ENCODE data around the gene UBAP2L. TPM values are rescaled to one million over a fixed set of nuclear protein-coding genes. Genes with fewer than 3 reads are reported as not detected.
A peak's percentile ranks its signal among the peaks of the same experiment; 100 is the strongest.

Gene UBAP2L
- total and polyA plus RNA-seq, 10 of the 15 experiments (the other 5 are each of a cell fraction or from before 2014, with no cell fraction given) = 49.9 to 198 (median 152) TPM

GRCh38 chr1:154223621-154224020 is 2.9 kb downstream of the UBAP2L start:
- ChIA-PET SMC1A (ENCODE audit: uncharacterized antibody, unreplicated experiment) (interaction anchor here (0.6 to 2.2 kb wide), 10 partner anchors 23 to 319 kb away, joined by 3 to 8 read pairs (median 3); partner anchors contain the start of gene HAX1), CTCF (interaction anchor here (0.9 to 1.5 kb wide), 4 partner anchors 29 to 111 kb away, joined by 3 to 4 read pairs (median 3); partner anchors contain the start of gene HAX1), RAD21 (ENCODE audit: unreplicated experiment) (interaction anchor here (1.0 kb wide), 1 partner anchor 423 kb away, joined by 3 read pairs; no protein-coding TSS in a partner anchor), POLR2A (interaction anchor here (1.0 kb wide), 1 partner anchor 10 kb away, joined by 5 read pairs; no protein-coding TSS in a partner anchor)
- H3K27ac ChIP-seq (ENCODE audit: control insufficient read depth, insufficient read depth) = no peak overlapping the region
- peak overlapping the region; percentile 99; the same call in 1 of the 2 replicates for H3K4me3 ChIP-seq
- TF ChIP-seq BHLHE40 (IDR thresholded peaks at IDR 0.05; ENCODE audit: borderline replicate concordance in 1 of 2, low read depth in 2 of 2, low read length in 1 of 2) (no peak), SIX5 (IDR thresholded peaks at IDR 0.05; ENCODE audit: low read depth, low read length, severe bottlenecking) (no peak), EED (IDR thresholded peaks at IDR 0.05; ENCODE audit: low read depth) (no peak), STAT3 (IDR thresholded peaks at IDR 0.05; ENCODE audit: low read depth, low read length) (no peak), BCL3 (IDR thresholded peaks at IDR 0.05; ENCODE audit: borderline replicate concordance, insufficient read depth, low read depth, low read length, poor library complexity, severe bottlenecking) (no peak), ZNF24 (IDR thresholded peaks at IDR 0.05) (no peak), SREBF2 (IDR thresholded peaks at IDR 0.05; ENCODE audit: low read length) (no peak)
- WGBS (ENCODE audit: insufficient coverage, insufficient replicate concordance, low lambda C conversion rate, missing lambda C conversion rate) = 60% methylated on average over 2 of the region's 2 CpGs
- no TSS peak for BruUV-seq (replicated peaks)
- peaks cover 2 to 21% of the 10 kb centered on the region in 2 experiments; a peak in 2 of 4 replicates for H3K36me3 ChIP-seq (ENCODE audit: control insufficient read depth in 2 of 2, insufficient read depth in 2 of 2, low read length in 1 of 2)
- DNase-seq (ENCODE audit: low read depth, low spot score) = no peak
- peaks cover 87% of the 10 kb centered on the region for H3K79me2 ChIP-seq (ENCODE audit: control insufficient read depth, insufficient read depth, low read length)
- intact Hi-C loops (cut with micrococcal nuclease; ENCODE audit: unreplicated experiment) (no loop called here), in situ Hi-C loops (cut with MboI) (no loop called here)
- H3K4me1 ChIP-seq (ENCODE audit: control insufficient read depth, insufficient read depth, low read length) = peaks cover 10% of the 10 kb centered on the region
- H3K4me2 ChIP-seq (ENCODE audit: control insufficient read depth, insufficient read depth) = peak overlapping the region; percentile 53; the same call in 1 of the 2 replicates
- H3K9me3 ChIP-seq (replicated peaks; ENCODE audit: control insufficient read depth, insufficient read depth, low read length) = no peaks in the 10 kb centered on the region
- H3K27me3 ChIP-seq (replicated peaks in 1 of 2; ENCODE audit: control insufficient read depth in 2 of 2, insufficient read depth in 2 of 2, low read length in 1 of 2) = no peaks in the 10 kb centered on the region
- ATAC-seq = no peak
- FAIRE-seq = no peak
- no peak overlapping the region for H3K9ac ChIP-seq (ENCODE audit: control insufficient read depth, insufficient read depth, low read length)
- H4K20me1 ChIP-seq (ENCODE audit: control insufficient read depth, insufficient read depth) = no peaks in the 10 kb centered on the region; the same call in 1 of the 2 replicates
- no peak overlapping the region for H2AFZ ChIP-seq (ENCODE audit: control insufficient read depth, low read depth, low read length)
